ENCODE data around the gene KCNMA1. TPM values are rescaled to one million over a fixed set of nuclear protein-coding genes. Genes with fewer than 3 reads are reported as not detected.

KCNMA1 gene
- total RNA-seq, 1 experiment from 2014 or later = 20.7 TPM

- no peak overlapping the region for H3K4me3 Mint-ChIP-seq (ENCODE audit: unreplicated experiment)
- intact Hi-C loops (cut with micrococcal nuclease; ENCODE audit: unreplicated experiment) = no loop called here
- H3K27me3 Mint-ChIP-seq (ENCODE audit: insufficient read depth, unreplicated experiment) = peaks cover 11% of the 10 kb centered on the region
- H3K27ac Mint-ChIP-seq (ENCODE audit: unreplicated experiment) = no peak overlapping the region
- no peaks in the 10 kb centered on the region for H3K9me3 Mint-ChIP-seq (ENCODE audit: unreplicated experiment)
- no peaks in the 10 kb centered on the region for H3K4me1 Mint-ChIP-seq (ENCODE audit: low read depth, unreplicated experiment)
- H3K4me3 ChIP-seq (ENCODE audit: low read depth, low read length) = no peak overlapping the region
- no peak for DNase-seq
- no peak for TF ChIP-seq CTCF (IDR thresholded peaks at IDR 0.05; ENCODE audit: insufficient read depth in 1 of 2, low read depth in 1 of 2, low read length in 1 of 2, severe bottlenecking in 1 of 2, unreplicated experiment in 1 of 2)
- H3K4me1 ChIP-seq = no peaks in the 10 kb centered on the region
- H3K27me3 ChIP-seq (replicated peaks; ENCODE audit: control insufficient read depth, insufficient read depth, low read length) = no peaks in the 10 kb centered on the region
- POLR2A ChIA-PET = no interaction called here
- CTCF ChIA-PET = no interaction called here
- H3K9me3 ChIP-seq = no peaks in the 10 kb centered on the region
- H3K36me3 ChIP-seq (ENCODE audit: control insufficient read depth, insufficient read depth, low read length) = no peaks in the 10 kb centered on the region
- no TSS peak for BruUV-seq (replicated peaks)
- no peaks in the 10 kb centered on the region for H3K36me3 Mint-ChIP-seq (ENCODE audit: insufficient read depth, unreplicated experiment)
Observed at GRCh38 chr10:77016278-77016815, 621.3 kb downstream of the KCNMA1 start.

- ChIA-PET CTCF (no interaction called here), POLR2A (no interaction called here)
- Mint-ChIP-seq H3K27ac (ENCODE audit: unreplicated experiment) (no peak overlapping the region), H3K27me3 (ENCODE audit: insufficient read depth, unreplicated experiment) (peaks cover 11% of the 10 kb centered on the region), H3K9me3 (ENCODE audit: unreplicated experiment) (no peaks in the 10 kb centered on the region), H3K4me3 (ENCODE audit: unreplicated experiment) (no peak overlapping the region), H3K4me1 (ENCODE audit: low read depth, unreplicated experiment) (no peaks in the 10 kb centered on the region), H3K36me3 (ENCODE audit: insufficient read depth, unreplicated experiment) (no peaks in the 10 kb centered on the region)
- no peak for DNase-seq
- Histone ChIP-seq H3K9me3 (no peaks in the 10 kb centered on the region), H3K4me1 (no peaks in the 10 kb centered on the region), H3K4me3 (ENCODE audit: low read depth, low read length) (no peak overlapping the region), H3K27me3 (replicated peaks; ENCODE audit: control insufficient read depth, insufficient read depth, low read length) (no peaks in the 10 kb centered on the region), H3K36me3 (ENCODE audit: control insufficient read depth, insufficient read depth, low read length) (no peaks in the 10 kb centered on the region)
- intact Hi-C loops (cut with micrococcal nuclease; ENCODE audit: unreplicated experiment) = no loop called here
- no TSS peak for BruUV-seq (replicated peaks)
- TF ChIP-seq CTCF (IDR thresholded peaks at IDR 0.05; ENCODE audit: insufficient read depth in 1 of 2, low read depth in 1 of 2, low read length in 1 of 2, severe bottlenecking in 1 of 2, unreplicated experiment in 1 of 2) = no peak
Observed at GRCh38 chr10:77015360-77015759, 622.2 kb downstream of the KCNMA1 start.

- Histone ChIP-seq H3K4me1 (no peaks in the 10 kb centered on the region), H3K36me3 (ENCODE audit: control insufficient read depth, insufficient read depth, low read length) (no peaks in the 10 kb centered on the region), H3K9me3 (no peaks in the 10 kb centered on the region), H3K27me3 (replicated peaks; ENCODE audit: control insufficient read depth, insufficient read depth, low read length) (no peaks in the 10 kb centered on the region), H3K4me3 (ENCODE audit: low read depth, low read length) (no peak overlapping the region)
- no peaks in the 10 kb centered on the region for H3K4me1 Mint-ChIP-seq (ENCODE audit: low read depth, unreplicated experiment)
- H3K27me3 Mint-ChIP-seq (ENCODE audit: insufficient read depth, unreplicated experiment) = peaks cover 11% of the 10 kb centered on the region
- DNase-seq = no peak
- no peak overlapping the region for H3K27ac Mint-ChIP-seq (ENCODE audit: unreplicated experiment)
- H3K4me3 Mint-ChIP-seq (ENCODE audit: unreplicated experiment) = no peak overlapping the region
- H3K9me3 Mint-ChIP-seq (ENCODE audit: unreplicated experiment) = no peaks in the 10 kb centered on the region
- CTCF ChIA-PET = interaction anchor here (0.5 kb wide), 1 partner anchor 1702 kb away, joined by 3 read pairs; no protein-coding TSS in a partner anchor
- POLR2A ChIA-PET = no interaction called here
- intact Hi-C loops (cut with micrococcal nuclease; ENCODE audit: unreplicated experiment) = no loop called here
- TF ChIP-seq CTCF (IDR thresholded peaks at IDR 0.05; ENCODE audit: insufficient read depth in 1 of 2, low read depth in 1 of 2, low read length in 1 of 2, severe bottlenecking in 1 of 2, unreplicated experiment in 1 of 2) = no peak
- no peaks in the 10 kb centered on the region for H3K36me3 Mint-ChIP-seq (ENCODE audit: insufficient read depth, unreplicated experiment)
- BruUV-seq (replicated peaks) = no TSS peak
Observed at GRCh38 chr10:77012812-77013500, 624.7 kb downstream of the KCNMA1 start.
